Activated CD8-positive, alpha-beta memory T cell treated with anti-CD3 and anti-CD28 coated beads, Interleukin-2, amount 50 U/mL, for 24 hours (primary cell): ENCODE results near the gene VN1R4.
"Not testable (repeated sequence)": the region's sequence is repeated elsewhere in the genome, so short reads cannot be mapped to it uniquely, and the experiment has no call there.

ENCODE experiments used
- DNase-seq: peaks from one replicate; pipeline ENCODE4 v3.0.0-alpha.2; 2020; ENCODE audit errors: extremely low read depth

Gene VN1R4

GRCh38 chr19:53267623-53268022, at the start of gene VN1R4:
VN1R4 (minus strand) TSS chr19:53267723; CDS start chr19:53267665, 58 bp downstream.
- DNase-seq = not testable (repeated sequence)

- DNase-seq = no peak
Measured at GRCh38 chr19:53311897-53312296, 44.4 kb upstream of the VN1R4 start.

GRCh38 chr19:53311044-53311443, 43.5 kb upstream of the VN1R4 start:
- DNase-seq = no peak

- no peak for DNase-seq
Measured at GRCh38 chr19:53308339-53308811, 40.9 kb upstream of the VN1R4 start.

- DNase-seq = not testable (repeated sequence)
Measured at GRCh38 chr19:53301341-53301740, 33.8 kb upstream of the VN1R4 start.

GRCh38 chr19:53294786-53295441, 27.4 kb upstream of the VN1R4 start:
- no peak for DNase-seq

DNA sequence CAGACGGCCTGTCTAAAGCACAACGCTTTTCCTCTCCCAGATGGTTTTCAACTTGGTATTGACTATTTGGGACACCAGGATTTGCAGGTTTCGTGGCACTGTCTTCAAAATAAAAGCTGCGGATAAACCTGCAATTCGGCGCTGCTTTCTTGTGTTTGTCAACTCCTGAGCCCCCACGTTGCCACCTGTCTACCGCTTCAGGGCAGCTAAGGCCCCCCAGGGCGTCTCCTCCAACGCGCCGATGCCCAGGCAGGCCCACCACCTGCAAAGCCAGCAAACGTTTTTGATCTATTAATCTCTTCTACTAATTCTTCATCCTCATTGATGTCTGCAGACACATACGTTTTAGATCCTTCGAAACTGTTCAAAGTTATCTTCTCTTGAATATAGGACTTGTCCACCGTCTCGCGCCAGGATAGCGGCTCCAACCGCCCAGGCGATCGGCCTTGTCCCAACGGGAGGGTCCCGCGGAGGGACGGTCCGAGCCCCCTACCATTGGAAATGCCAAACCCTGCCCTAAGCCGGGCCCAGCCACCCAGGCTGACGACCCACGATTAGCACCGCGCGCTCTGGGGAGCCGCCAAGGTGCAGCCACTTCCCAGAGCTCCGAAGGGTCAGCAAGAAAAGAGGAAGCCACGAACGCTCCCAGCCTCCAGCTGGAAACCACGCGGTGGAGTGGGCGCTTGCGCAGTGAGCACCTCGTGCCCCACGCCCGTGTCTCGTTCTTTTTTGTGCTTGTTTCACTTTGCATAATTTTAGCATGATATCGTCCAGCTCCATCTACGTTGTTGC, 23.4 kb upstream of the VN1R4 start:
- DNase-seq = no peak

GRCh38 chr19:53285087-53285486, 17.6 kb upstream of the VN1R4 start:
- no peak for DNase-seq

- DNase-seq = not testable (repeated sequence)
Measured at GRCh38 chr19:53281947-53282346, 14.4 kb upstream of the VN1R4 start.

- no peak for DNase-seq
Measured at GRCh38 chr19:53275480-53275879, 8.0 kb upstream of the VN1R4 start.

- DNase-seq = no peak
Measured at GRCh38 chr19:53272044-53272443, 4.5 kb upstream of the VN1R4 start.

- DNase-seq = not testable (repeated sequence)
Measured at GRCh38 chr19:53269861-53270260, 2.3 kb upstream of the VN1R4 start.

DNA sequence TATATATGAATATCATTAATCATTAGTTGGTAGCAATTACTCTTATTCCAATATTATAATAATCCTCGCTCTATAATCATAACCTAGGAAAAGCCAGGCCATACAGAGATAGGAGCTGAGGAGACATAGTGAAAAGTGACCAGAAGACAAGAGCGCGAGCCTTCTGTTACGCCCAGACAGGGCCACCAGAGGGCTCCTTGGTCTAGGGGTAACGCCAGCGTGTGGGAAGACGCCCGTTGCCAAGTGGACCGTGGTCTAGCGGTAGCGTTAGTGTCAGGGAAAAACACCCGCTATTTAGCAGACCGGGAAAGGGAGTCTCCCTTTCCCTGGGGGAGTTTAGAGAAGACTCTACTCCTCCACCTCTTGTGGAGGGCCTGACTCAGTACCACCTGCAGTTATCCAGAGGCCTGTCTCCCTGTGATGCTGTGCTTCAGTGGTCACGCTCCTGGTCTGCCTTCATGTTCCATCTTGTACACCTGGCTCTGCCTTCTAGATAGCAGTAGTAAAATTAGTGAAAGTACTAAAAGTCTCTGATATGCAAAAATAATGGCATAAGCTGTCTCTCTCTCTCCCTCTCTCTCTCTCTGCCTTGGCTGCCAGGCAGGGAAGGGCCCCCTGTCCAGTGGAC, 9.7 kb downstream of the VN1R4 start, which contains the start of gene VN1R2:
VN1R2 (plus strand) TSS at position 578 of the 628 bp plus-strand sequence. CDS start 84 bp downstream, outside the sequence.
- not testable (repeated sequence) for DNase-seq

DNA sequence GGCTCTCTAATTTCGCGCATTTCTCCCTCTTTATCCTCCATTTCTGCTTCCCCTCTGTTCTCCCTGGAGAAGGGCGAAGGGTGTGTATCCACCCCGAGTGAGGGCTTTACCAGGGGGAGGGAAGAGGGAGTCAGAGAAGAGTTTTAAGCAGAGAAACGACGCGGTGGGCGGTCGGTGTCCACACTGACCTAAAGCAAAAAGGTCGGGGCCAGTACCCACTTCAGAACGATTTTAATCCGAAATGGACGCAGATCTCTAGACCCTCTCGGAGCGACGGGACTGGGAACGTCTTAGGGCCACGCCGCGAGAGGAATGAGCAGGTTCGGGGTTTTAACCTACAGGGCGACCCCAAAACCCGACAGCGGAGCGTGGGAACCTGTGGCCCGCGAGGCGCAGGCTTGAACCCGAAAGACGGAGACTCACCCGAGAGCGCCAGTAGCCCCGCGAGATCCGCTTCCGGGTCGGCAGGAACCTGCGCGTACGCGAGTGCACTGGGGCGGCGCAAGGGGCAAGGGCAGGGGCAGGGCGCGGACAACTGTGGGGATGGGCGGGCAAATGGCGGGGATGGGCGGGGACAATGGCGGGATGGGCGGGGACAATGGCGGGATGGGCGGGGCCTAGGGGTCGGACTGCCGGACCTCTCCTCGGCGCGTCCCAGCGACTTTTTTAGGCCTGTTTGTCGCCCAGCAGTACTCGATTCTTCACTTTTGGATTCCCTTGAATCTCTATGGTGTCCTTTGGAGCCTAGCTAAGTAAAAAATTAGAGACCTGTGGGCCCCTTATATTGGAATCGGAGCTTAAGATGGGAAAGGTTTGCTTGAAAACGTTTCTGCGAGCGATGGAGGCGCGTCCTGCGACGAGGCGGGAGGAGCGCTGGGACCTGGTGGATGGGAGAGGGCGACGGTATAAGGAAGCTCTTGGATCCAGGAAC, 12.8 kb downstream of the VN1R4 start, which contains the start of gene ZNF677:
ZNF677 (minus strand) TSS at position 463 of the 931 bp plus-strand sequence. CDS start 3,323 bp downstream, outside the sequence.
- DNase-seq = peak; percentile 54

GRCh38 chr19:53246498-53246897, 21.0 kb downstream of the VN1R4 start:
- no peak for DNase-seq

GRCh38 chr19:53237114-53237777, 30.3 kb downstream of the VN1R4 start:
- no peak for DNase-seq

DNA sequence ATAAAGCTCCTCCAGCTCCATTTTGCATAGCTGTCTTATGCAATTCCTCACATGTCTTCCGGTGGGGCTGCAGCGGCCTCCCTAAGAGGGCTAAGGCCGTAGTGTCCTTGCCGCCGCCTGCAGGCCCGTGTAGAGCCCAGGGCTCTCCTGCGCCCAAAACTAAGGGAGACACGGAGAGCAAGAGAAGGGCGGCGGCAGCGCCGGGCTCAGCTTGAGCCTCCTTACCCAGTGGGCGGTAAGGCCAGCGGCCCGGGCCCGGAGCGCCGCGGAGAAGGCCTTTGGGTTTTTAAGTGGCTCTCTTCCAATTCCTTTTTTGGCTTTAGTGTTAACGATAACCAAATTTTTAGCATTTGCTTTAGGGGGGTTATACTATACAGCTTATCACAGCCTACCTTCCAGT, 42.9 kb downstream of the VN1R4 start:
- DNase-seq = no peak

DNA sequence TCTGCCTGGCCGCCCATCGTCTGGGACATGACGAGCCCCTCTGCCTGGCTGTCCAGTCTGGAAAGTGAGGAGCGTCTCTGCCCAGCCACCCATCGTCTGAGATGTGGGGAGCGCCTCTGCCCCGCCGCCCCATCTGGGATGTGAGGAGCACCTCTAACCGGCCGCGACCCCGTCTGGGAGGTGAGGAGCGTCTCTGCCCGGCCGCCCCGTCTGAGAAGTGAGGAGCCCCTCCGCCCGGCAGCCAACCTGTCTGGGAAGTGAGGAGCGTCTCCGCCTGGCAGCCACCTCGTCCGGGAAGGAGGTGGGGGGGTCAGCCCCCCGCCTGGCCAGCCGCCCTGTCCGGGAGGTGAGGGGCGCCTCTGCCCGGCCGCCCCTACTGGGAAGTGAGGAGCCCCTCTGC, 44.8 kb downstream of the VN1R4 start:
- not testable (repeated sequence) for DNase-seq
